Measurements from ENCODE around the gene STEEP1. TPM values are rescaled to one million over a fixed set of nuclear protein-coding genes. Genes with fewer than 3 reads are reported as not detected.

STEEP1 gene
- total RNA-seq, 1 donor from 2014 or later = 22.2 TPM

- Histone ChIP-seq H3K36me3 (no peaks in the 10 kb centered on the region), H3K27me3 (no peaks in the 10 kb centered on the region), H3K9me3 (no peaks in the 10 kb centered on the region), H3K27ac (peak overlapping the region; percentile 69 to 79), H3K4me3 (peak overlapping the region; percentile 63 to 77), H3K4me1 (no peaks in the 10 kb centered on the region)
- DNase-seq (ENCODE audit: low spot score in 2 of 2) = no peak
- no peak for TF ChIP-seq CTCF (IDR thresholded peaks at IDR 0.05)
- intact Hi-C loops (cut with DNase I) = loop anchor here (2.0 to 10.0 kb wide), 5 partner anchors 30 to 368 kb away; partner anchors contain the start of genes PGRMC1, RPL39, SLC25A5 and UBE2A
Measured at GRCh38 chrX:119604766-119605463, 39.7 kb upstream of the STEEP1 start.

GRCh38 chrX:119602701-119603255 is 37.6 kb upstream of the STEEP1 start:
- TF ChIP-seq CTCF (IDR thresholded peaks at IDR 0.05) = no peak
- H3K36me3 ChIP-seq = no peaks in the 10 kb centered on the region
- intact Hi-C loops (cut with DNase I) = loop anchor here (10.0 kb wide), 1 partner anchor 252 kb away; the partner anchor contains the start of gene UPF3B
- H3K27me3 ChIP-seq = no peaks in the 10 kb centered on the region
- no peak overlapping the region for H3K4me3 ChIP-seq
- DNase-seq (ENCODE audit: low spot score in 2 of 2) = no peak
- no peak overlapping the region for H3K27ac ChIP-seq
- H3K9me3 ChIP-seq = no peaks in the 10 kb centered on the region
- no peaks in the 10 kb centered on the region for H3K4me1 ChIP-seq

- no peaks in the 10 kb centered on the region for H3K4me1 ChIP-seq
- H3K9me3 ChIP-seq = no peaks in the 10 kb centered on the region
- no peak for DNase-seq (ENCODE audit: low spot score in 2 of 2)
- peaks cover 2 to 8% of the 10 kb centered on the region in 2 donors for H3K36me3 ChIP-seq
- no peak for TF ChIP-seq CTCF (IDR thresholded peaks at IDR 0.05)
- intact Hi-C loops (cut with DNase I) = no loop called here
- H3K4me3 ChIP-seq = no peak overlapping the region
- no peaks in the 10 kb centered on the region for H3K27me3 ChIP-seq
- H3K27ac ChIP-seq = no peak overlapping the region
Measured at GRCh38 chrX:119589810-119590209, 24.6 kb upstream of the STEEP1 start.

GRCh38 chrX:119583431-119584059 is 18.3 kb upstream of the STEEP1 start:
- no peak overlapping the region for H3K27ac ChIP-seq
- no peaks in the 10 kb centered on the region for H3K9me3 ChIP-seq
- H3K4me1 ChIP-seq = no peaks in the 10 kb centered on the region
- H3K36me3 ChIP-seq = peaks cover 0 to 2% of the 10 kb centered on the region in 2 donors
- H3K27me3 ChIP-seq = no peaks in the 10 kb centered on the region
- TF ChIP-seq CTCF (IDR thresholded peaks at IDR 0.05) = no peak
- DNase-seq (ENCODE audit: low spot score in 2 of 2) = no peak
- no peak overlapping the region for H3K4me3 ChIP-seq
- intact Hi-C loops (cut with DNase I) = no loop called here

GRCh38 chrX:119579414-119579813 is 14.2 kb upstream of the STEEP1 start:
- Histone ChIP-seq H3K36me3 (no peaks in the 10 kb centered on the region), H3K27ac (no peak overlapping the region), H3K9me3 (no peaks in the 10 kb centered on the region), H3K4me3 (no peak overlapping the region), H3K4me1 (peaks cover 0 to 2% of the 10 kb centered on the region in 2 donors), H3K27me3 (no peaks in the 10 kb centered on the region)
- no peak for TF ChIP-seq CTCF (IDR thresholded peaks at IDR 0.05)
- no peak for DNase-seq (ENCODE audit: low spot score in 2 of 2)
- intact Hi-C loops (cut with DNase I) = loop anchor here (10.0 kb wide), 1 partner anchor 365 kb away; the partner anchor contains the start of gene NKAP

Data from ascending aorta (tissue), 2 donors.